Measurements from ENCODE around the gene TMEM161B.
"Not testable (repeated sequence)": the region's sequence is repeated elsewhere in the genome, so short reads cannot be mapped to it uniquely, and the experiment has no call there.

The TMEM161B gene

DNA sequence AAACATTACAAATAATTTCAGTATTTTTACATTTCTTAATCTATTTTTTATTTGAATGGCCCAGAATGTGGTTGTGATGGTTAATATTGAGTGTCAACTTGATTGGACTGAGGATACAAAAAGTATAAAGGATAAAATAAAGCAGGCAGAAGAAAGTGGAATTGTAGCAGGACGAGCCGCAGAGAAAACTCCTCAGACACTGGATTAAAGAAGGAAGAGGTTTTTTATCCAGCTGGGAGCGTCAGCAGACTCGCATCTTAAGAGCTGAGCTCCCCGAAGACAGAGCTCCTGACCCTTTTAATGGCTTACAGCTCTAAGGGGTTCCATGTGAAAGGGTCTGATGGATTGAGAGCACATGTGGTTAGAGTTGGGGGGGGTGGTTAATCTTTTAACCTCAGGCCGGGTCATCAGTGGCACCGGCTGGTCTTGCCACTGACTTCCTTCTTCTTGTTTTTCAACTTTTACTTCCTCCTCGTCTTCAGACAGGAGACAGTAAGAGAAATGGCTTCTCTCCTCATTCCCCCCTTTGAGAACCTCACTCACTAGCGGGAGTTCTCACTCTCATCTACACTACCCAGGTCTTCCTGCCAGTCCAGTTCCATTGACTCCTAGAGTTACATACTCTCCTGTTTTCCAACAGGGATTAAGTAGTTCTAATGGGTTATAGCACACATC, 80.0 kb downstream of the TMEM161B start:
- no peak for DNase-seq (ENCODE audit: low spot score)
- FAIRE-seq = no peak

DNA sequence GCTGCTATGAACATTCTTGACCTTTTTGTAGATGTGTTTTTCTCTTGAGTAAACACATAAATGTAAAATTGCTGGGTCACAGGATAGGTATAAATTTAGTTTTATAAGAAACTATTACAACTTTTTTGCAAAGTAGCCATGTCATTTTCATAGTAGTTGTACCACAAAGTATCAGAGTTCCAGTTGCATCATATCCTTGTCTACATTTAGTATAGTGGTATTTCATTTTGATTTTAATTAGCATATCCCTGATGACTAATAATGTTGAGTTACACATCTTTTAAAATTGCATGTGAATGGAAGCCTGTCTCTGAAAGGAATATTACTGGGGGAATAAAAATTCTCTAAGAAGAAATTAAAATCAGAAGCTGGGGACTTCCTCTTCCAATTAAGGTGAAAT, 85.4 kb downstream of the TMEM161B start:
- FAIRE-seq (no peak), DNase-seq (ENCODE audit: low spot score) (no peak)

DNA sequence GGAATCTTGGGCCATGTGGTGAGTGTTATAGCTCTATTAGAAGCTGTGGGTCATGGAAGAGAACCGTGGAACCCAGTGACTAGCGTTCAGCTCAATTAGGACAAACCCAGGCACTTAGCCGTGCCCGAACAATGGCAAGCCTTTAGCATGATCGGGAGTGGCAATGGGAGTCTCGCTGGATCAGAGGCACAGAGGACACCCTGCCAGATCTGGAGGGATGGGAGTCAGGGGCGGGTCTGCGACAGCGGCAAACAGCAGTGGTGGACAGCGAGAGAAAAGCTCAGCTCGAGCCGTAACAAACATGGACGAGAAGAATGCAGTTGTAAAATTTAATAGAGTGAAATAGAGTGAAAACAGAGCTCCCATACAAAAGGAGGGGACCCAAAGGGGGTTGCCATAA, 91.2 kb downstream of the TMEM161B start:
- not testable (repeated sequence) for FAIRE-seq; DNase-seq (ENCODE audit: low spot score)

DNA sequence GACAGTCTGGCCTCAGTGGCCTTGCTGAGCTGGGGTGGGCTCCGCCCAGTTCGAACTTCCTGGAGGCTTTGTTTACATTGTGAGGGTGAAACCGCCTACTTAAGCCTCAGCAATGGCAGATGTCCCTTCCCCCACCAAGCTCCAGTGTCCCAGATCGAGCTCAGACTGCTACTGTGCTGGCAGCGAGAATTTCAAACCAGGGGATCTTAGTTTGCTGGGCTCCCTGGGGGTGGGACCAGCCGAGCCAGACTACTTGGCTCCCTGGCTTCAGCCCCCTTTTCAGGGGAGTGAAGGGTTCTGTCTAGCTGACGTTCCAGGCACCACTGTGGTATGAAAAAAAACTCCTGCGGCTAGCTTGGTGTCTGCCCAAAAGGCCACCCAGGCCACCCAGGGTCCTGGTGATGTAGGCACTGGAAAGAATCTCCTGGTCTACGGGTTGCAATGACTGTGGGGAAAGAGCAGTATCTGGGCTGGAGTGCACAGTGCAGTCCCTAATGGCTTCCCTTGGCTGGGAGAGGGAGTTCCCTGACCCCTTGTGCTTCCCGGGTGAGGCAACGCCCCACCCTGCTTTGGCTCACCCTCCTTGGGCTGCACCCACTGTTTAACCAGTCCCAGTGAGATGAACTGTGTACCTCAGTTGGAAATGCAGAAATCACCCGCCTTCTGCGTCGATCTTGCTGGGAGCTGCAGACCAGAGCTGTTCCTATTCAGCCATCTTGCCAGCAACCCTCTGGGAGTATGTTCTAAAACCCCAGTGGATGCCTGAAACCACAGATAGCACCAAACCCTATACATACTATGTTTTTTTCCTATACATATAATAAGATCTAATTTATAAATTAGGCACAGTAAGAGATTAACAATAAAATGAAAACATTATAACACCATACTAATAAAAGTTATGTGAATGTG, 95.5 kb downstream of the TMEM161B start:
- DNase-seq (ENCODE audit: low spot score) (no peak), FAIRE-seq (no peak)

DNA sequence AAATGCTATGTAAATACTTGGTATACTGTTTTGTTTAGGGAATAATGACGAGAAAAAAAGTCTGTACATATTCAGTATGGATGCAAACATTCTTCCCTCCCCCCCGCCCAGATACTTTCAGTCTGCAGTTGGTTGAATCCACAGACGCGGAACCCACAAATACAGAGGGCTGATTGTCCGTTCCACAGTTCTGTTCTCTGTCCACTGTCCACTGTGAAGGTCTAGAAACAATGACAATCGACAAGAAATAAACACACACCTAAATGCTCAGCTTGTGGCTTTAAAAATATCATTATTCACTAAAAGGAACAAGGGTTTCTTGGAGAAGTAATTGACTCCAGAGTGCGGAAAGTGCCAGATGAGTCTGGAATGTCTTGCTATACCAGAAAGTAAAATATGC, 109.1 kb downstream of the TMEM161B start:
- DNase-seq (ENCODE audit: low spot score) = no peak
- FAIRE-seq = no peak

DNA sequence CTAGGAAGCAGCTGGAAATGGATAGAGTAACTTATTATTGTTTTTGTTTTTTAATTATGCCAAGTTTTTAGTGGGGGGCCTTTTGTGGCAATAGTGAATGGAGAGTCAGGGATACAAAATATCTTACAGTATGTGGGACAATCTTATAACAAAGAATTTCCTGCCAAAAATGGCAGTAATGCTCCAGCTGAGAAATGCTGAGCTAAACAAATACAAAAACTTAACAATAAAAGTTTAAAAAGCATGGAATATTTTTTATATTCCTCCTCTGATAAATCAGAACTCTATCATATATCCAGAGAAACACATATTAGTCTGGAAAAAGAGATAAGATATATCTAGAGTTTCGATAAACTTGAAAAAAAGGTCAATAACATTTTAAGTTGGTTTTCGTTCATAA, 110.6 kb downstream of the TMEM161B start:
- no peak for FAIRE-seq
- no peak for DNase-seq (ENCODE audit: low spot score)

DNA sequence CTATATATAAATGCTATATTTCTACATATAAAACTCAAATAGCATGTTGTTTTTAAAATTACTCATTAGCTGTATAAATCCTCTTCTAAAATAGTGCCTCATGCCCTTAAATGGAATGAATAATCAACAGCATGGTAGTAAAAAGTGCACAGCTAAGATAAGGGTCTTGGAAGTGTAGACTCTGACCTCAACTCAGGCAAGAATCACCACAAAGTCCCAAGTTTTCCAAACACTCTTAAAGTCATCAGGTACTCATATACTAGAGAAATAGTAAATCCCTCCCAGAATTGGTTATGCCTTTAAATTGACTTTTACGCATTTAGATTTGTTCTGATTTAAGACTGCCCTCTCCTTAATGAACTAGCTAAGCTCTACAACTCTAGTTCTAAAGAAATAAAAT, 113.8 kb downstream of the TMEM161B start:
- FAIRE-seq = no peak

DNA sequence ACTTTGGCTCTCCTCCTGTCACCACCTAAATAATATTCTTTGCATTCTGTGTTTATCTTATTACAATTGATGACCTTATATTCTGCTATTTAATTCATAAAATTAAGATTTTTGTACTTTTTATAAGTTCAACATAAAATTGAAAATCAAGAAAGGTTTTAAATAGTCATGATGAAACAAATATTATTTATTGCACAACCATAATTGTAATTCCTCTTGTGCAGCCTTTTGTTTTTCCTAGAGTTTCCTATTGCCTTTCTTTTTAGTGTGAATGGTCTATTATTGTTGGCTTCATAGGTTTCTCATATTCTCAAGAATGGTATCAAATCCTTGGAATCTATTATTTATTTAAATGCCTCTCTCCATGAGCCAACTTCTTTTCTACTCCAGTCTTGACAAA, 117.9 kb downstream of the TMEM161B start:
- DNase-seq (ENCODE audit: low spot score) (no peak), FAIRE-seq (no peak)

More for the DNA sequence above, 113.8 kb downstream of the TMEM161B start:
- no peak for DNase-seq (ENCODE audit: low spot score)

DNA sequence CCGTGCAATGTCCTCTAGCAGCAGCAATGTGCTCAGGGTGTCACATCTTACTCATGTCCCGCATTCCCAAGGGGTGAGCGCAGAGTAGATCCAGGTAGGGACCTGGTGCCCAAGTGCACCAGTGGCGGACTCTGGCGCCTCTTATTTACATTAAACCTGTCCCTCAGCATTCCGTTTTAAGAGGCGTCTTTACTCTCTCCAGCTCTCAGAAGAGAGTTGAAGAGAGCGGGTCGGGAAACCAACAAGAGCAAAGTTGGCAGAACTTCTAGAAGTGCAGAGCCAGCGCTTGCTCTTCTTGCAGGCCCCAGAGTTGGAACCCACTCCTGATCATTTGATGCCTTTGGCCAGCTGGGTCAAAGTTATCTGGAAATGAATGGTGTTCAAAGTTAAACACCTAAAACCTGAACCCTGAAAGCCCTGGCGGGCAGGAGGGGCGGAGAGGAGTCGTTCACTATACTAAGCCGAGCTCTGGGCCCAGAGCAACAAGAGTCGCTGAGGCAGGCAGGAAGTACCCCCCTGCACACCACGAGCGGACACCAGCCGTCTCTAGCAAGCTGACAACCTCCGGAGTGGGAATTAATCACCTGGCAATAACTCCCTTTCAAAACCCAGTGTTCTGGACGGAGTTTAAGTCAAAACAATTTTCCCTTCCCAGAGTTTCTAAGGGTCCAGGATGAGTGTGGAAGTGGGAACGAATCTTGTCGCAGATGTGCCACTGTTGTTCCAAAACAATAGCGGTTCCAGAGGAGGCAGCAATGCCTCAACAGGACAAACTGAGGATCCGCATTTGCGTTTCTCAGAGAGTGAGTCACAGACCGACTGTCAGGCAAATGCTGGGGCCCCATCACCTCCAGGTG, 122.8 kb downstream of the TMEM161B start:
- FAIRE-seq (no peak), DNase-seq (ENCODE audit: low spot score) (no peak)

DNA sequence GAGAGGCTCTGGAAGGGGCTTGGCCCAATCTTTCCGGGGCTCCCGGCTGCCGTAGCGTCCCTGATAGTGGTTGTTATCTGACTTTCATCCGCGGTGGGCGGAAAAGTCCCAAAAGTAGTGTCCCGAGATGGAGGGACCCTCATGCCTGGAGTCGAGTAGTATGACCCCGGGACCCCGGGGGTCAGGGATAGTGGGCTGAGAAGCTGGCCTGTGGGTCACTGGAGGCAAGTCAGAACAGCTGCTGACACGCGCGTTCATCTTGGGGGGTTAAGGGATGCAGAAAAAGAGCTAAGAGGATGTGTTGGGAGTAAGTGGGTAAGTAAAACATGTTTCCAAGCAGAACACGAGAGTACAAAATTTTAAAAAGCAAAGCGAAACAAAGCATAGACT, 123.4 kb downstream of the TMEM161B start:
- no peak for DNase-seq (ENCODE audit: low spot score)
- no peak for FAIRE-seq
